Osteocyte (in vitro differentiated cells): Measurements from ENCODE around the gene GALNT2. TPM values are rescaled to one million over a fixed set of nuclear protein-coding genes. Genes with fewer than 3 reads are reported as not detected.

Source experiments
- DNase-seq: peaks from one replicate; pipeline ENCODE4 v3.0.0; 2021; ENCODE audit warnings: mixed read lengths; ENCODE audit not compliant: unreplicated experiment; ENCODE audit errors: extremely low spot score
- H3K27ac Mint-ChIP-seq: one replicate; pipeline ENCODE4 v1.8.0; 2021; ENCODE audit warnings: mild to moderate bottlenecking, mixed read lengths; ENCODE audit not compliant: unreplicated experiment
- H3K27me3 Mint-ChIP-seq: one replicate; pipeline ENCODE4 v1.8.0; 2021; ENCODE audit warnings: mixed read lengths; ENCODE audit not compliant: unreplicated experiment
- H3K36me3 Mint-ChIP-seq: one replicate; pipeline ENCODE4 v1.8.0; 2021; ENCODE audit warnings: mixed read lengths; ENCODE audit not compliant: unreplicated experiment
- H3K4me1 Mint-ChIP-seq: one replicate; pipeline ENCODE4 v1.8.0; 2021; ENCODE audit warnings: mixed read lengths; ENCODE audit not compliant: unreplicated experiment
- H3K4me3 Mint-ChIP-seq: one replicate; pipeline ENCODE4 v1.8.0; 2021; ENCODE audit warnings: mild to moderate bottlenecking, moderate library complexity, mixed read lengths; ENCODE audit not compliant: unreplicated experiment
- H3K9me3 Mint-ChIP-seq: one replicate; pipeline ENCODE4 v1.8.0; 2021; ENCODE audit warnings: mixed read lengths; ENCODE audit not compliant: unreplicated experiment
- CTCF ChIP-seq: fragments of 200-600 bp; sonication (generic); IDR thresholded peaks from 2 replicates; pipeline ENCODE4 v1.5.0; 2021; ENCODE audit warnings: antibody characterized with exemption, mild to moderate bottlenecking, moderate library complexity
- total RNA-seq: library from RNA; stranded (reverse); gene quantifications from 2 replicates; pipeline ENCODE4 v1.2.1, GENCODE V29; 2021

GALNT2 gene
- total RNA-seq, 1 donor from 2014 or later = 149 TPM

GRCh38 chr1:230201445-230201844, 134.4 kb downstream of the GALNT2 start:
- Mint-ChIP-seq H3K4me1 (peaks cover 13% of the 10 kb centered on the region), H3K4me3 (no peak overlapping the region), H3K27me3 (no peaks in the 10 kb centered on the region), H3K36me3 (peaks cover 22% of the 10 kb centered on the region), H3K9me3 (no peaks in the 10 kb centered on the region), H3K27ac (no peak overlapping the region)
- peak; percentile 70 for DNase-seq
- TF ChIP-seq CTCF = no peak

GRCh38 chr1:230204842-230205241, 137.8 kb downstream of the GALNT2 start:
- H3K36me3 Mint-ChIP-seq = peaks cover 33% of the 10 kb centered on the region
- no peaks in the 10 kb centered on the region for H3K27me3 Mint-ChIP-seq
- DNase-seq = no peak
- peaks cover 27% of the 10 kb centered on the region for H3K4me1 Mint-ChIP-seq
- H3K4me3 Mint-ChIP-seq = no peak overlapping the region
- TF ChIP-seq CTCF = no peak
- no peaks in the 10 kb centered on the region for H3K9me3 Mint-ChIP-seq
- H3K27ac Mint-ChIP-seq = peak overlapping the region; percentile 33

- no peak overlapping the region for H3K4me3 Mint-ChIP-seq
- DNase-seq = no peak
Observed at GRCh38 chr1:230205719-230206198, 138.7 kb downstream of the GALNT2 start.

GRCh38 chr1:230206207-230206606, 139.2 kb downstream of the GALNT2 start:
- Mint-ChIP-seq H3K36me3 (peaks cover 33% of the 10 kb centered on the region), H3K27me3 (no peaks in the 10 kb centered on the region), H3K4me3 (no peak overlapping the region), H3K27ac (no peak overlapping the region), H3K4me1 (peaks cover 38% of the 10 kb centered on the region), H3K9me3 (no peaks in the 10 kb centered on the region)
- TF ChIP-seq CTCF = no peak
- no peak for DNase-seq

More at GRCh38 chr1:230205719-230206198, 138.7 kb downstream of the GALNT2 start:
- no peaks in the 10 kb centered on the region for H3K27me3 Mint-ChIP-seq
- H3K36me3 Mint-ChIP-seq = peaks cover 33% of the 10 kb centered on the region
- no peaks in the 10 kb centered on the region for H3K9me3 Mint-ChIP-seq
- no peak for TF ChIP-seq CTCF
- peaks cover 36% of the 10 kb centered on the region for H3K4me1 Mint-ChIP-seq
- no peak overlapping the region for H3K27ac Mint-ChIP-seq

- H3K4me3 Mint-ChIP-seq = no peak overlapping the region
- H3K36me3 Mint-ChIP-seq = peaks cover 33% of the 10 kb centered on the region
- no peak for TF ChIP-seq CTCF
- H3K4me1 Mint-ChIP-seq = peaks cover 38% of the 10 kb centered on the region
- no peak for DNase-seq
- H3K27me3 Mint-ChIP-seq = no peaks in the 10 kb centered on the region
- H3K27ac Mint-ChIP-seq = peak overlapping the region; percentile 43
- no peaks in the 10 kb centered on the region for H3K9me3 Mint-ChIP-seq
Observed at GRCh38 chr1:230206976-230207375, 139.9 kb downstream of the GALNT2 start.
